Effector memory CD4-positive, alpha-beta T cell (primary cell): ENCODE data around the gene FMC1.
"Not testable (repeated sequence)": the region's sequence is repeated elsewhere in the genome, so short reads cannot be mapped to it uniquely, and the experiment has no call there.

Experiments
- DNase-seq, 3 donors: peaks; one replicate each; pipeline ENCODE4 v3.0.0-alpha.2; 2020
- H3K27ac ChIP-seq: 2 replicates; pipeline ENCODE4 v1.7.0; 2013; ENCODE audit warnings: mild to moderate bottlenecking, low read length, moderate library complexity; ENCODE audit not compliant: insufficient read depth, poor library complexity, severe bottlenecking
- H3K27me3 ChIP-seq: replicated peaks from 2 replicates; pipeline ENCODE4 v1.7.0; 2013; ENCODE audit warnings: mild to moderate bottlenecking, low read length; ENCODE audit not compliant: insufficient read depth, control insufficient read depth, poor library complexity, severe bottlenecking
- H3K36me3 ChIP-seq: 2 replicates; pipeline ENCODE4 v1.7.0; 2013; ENCODE audit warnings: mild to moderate bottlenecking, low read length, moderate library complexity; ENCODE audit not compliant: control insufficient read depth, insufficient read depth
- H3K4me1 ChIP-seq: 2 replicates; pipeline ENCODE4 v1.7.0; 2013; ENCODE audit warnings: low read length, mild to moderate bottlenecking; ENCODE audit not compliant: control insufficient read depth, insufficient read depth, poor library complexity, severe bottlenecking
- H3K4me3 ChIP-seq: 2 replicates; pipeline ENCODE4 v1.7.0; 2013; ENCODE audit warnings: low read length, low read depth, mild to moderate bottlenecking; ENCODE audit not compliant: insufficient read depth, poor library complexity, severe bottlenecking
- H3K9me3 ChIP-seq: 2 replicates; pipeline ENCODE4 v1.7.0; 2013; ENCODE audit warnings: mild to moderate bottlenecking, low read length, moderate library complexity; ENCODE audit not compliant: control insufficient read depth

FMC1 gene

DNA sequence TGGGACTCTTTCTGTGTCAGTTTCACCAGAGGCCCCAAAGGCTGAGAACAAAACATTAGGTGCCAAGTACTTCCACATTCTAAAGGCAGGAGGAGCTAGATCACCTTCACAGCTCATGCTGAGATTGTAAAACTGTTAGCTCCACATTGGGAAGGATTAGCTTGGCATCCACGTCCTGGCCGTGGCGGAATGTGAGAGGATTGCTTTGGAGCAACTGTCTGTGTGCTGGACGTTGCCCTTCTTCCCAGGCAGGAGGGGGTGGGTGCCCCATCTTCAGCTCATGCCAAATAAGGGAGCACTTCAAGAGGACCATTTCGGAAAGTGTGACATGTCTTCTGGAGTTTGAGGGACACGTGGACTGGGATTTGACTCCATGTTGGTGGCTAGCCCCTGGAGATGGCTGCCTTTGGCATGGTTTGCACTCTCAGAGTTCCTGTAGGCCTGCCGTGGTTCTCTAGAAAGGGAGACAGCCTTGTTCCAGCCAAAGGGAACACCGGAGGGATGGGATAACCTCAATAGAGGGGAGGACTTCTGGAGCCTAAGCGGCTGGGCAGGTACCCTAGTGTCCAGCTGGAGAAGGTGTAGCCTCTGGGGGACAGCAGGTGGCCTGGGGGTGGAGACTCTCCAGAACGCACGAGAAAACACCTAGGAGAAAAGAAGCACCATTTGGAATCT, 19.9 kb upstream of the FMC1 start:
- DNase-seq = no peak
- Histone ChIP-seq H3K9me3 (no peaks in the 10 kb centered on the region), H3K4me1 (no peaks in the 10 kb centered on the region), H3K27me3 (no peaks in the 10 kb centered on the region), H3K27ac (no peak overlapping the region), H3K4me3 (no peak overlapping the region), H3K36me3 (no peaks in the 10 kb centered on the region)

DNA sequence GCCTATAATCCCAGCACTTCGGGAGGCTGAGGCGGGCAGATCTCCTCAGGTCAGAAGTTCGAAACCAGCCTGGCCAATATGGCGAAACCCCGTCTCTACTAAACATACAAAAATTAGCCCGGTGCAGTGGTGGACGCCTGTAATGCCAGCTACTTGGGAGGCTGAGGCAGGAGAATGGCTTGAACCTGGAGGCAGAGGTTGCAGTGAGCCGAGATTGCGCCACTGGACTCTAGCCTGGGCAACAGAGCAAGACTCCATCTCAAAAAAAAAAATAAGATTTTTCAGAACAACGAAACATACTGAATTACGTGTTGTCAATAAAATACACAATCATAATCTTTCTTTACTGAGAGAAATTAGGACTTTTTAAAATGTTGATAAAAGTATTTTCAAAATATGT, 16.4 kb upstream of the FMC1 start:
- H3K4me3 ChIP-seq, H3K27ac ChIP-seq, H3K4me1 ChIP-seq, DNase-seq, H3K36me3 ChIP-seq, H3K9me3 ChIP-seq, H3K27me3 ChIP-seq: not testable (repeated sequence)

DNA sequence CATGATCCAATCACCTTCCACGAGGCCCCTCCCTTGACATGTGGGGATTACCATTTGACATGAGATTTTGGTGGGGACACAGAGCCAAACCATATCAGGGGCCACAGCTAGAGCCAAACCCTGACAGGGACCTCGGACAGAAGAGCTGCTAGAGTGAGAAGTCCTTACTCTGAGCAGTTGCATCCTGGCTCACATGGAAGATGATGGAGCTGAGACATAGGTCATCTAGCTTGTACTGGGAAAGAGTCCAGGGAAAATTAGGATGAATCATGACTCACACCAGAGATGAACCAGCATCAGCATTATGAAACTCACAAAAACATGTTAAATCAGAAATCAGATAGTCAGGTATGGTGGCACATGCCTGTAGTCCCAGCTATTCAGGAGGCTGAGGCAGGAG, 12.8 kb upstream of the FMC1 start:
- Histone ChIP-seq H3K27me3 (no peaks in the 10 kb centered on the region), H3K27ac (no peak overlapping the region), H3K36me3 (no peaks in the 10 kb centered on the region), H3K4me1 (no peaks in the 10 kb centered on the region), H3K9me3 (no peaks in the 10 kb centered on the region), H3K4me3 (no peak overlapping the region)
- DNase-seq = no peak

DNA sequence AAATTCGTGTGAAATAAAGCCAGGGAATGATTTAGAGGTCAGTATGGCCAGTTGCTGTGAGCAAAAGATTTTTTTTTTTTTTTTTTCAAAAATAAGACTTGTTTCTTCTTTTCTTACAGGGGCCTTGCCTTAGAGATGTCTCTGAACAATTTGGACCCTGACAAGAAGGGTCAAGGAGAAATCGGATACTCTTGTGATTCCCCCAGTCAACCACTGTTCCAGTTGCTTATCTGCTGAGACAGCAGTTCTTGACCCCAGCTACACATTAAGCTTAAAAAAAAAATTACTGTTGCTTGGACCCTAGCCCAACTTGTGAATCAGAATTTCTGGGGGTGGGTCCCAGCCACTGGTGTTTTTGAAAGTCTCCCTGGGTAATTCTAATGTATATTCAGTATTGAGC, 12.0 kb upstream of the FMC1 start:
- no peak for DNase-seq
- H3K36me3 ChIP-seq = no peaks in the 10 kb centered on the region
- H3K27ac ChIP-seq = no peak overlapping the region
- H3K9me3 ChIP-seq = no peaks in the 10 kb centered on the region
- no peaks in the 10 kb centered on the region for H3K4me1 ChIP-seq
- no peak overlapping the region for H3K4me3 ChIP-seq
- H3K27me3 ChIP-seq = no peaks in the 10 kb centered on the region

DNA sequence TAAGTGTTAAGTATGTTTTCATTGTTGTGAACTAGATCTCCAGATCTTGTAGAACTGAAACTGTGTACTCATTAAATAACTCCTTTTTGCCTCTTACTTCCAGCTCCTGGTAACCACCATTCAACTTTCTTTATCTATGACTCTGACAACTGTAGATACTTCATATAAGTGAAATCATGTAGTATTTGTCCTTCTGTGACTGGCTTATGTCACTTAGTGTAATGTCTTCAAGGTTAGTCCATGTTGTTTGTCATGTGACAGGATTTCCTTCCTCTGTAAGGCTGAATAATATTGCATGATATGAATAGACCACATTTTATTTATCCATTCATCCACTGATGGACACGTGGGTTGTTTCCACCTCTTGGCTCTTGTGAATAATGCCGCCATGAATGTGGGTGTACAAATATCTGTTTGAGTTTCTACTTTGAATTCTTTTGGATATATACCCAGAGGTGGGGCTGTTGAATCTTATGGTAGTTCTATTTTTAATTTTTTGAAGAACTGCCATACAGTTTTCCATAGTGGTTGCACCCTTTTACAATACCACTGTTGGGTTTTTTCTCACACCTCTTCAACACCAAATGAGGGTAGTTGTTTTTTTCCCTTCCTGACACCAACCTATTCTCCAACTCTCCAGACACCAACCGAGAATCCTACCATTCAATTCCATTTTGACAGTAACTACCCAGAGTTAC, 10.7 kb upstream of the FMC1 start:
- Histone ChIP-seq H3K36me3 (no peaks in the 10 kb centered on the region), H3K4me1 (no peaks in the 10 kb centered on the region), H3K27ac (no peak overlapping the region), H3K4me3 (no peak overlapping the region), H3K9me3 (no peaks in the 10 kb centered on the region), H3K27me3 (no peaks in the 10 kb centered on the region)
- DNase-seq = no peak

DNA sequence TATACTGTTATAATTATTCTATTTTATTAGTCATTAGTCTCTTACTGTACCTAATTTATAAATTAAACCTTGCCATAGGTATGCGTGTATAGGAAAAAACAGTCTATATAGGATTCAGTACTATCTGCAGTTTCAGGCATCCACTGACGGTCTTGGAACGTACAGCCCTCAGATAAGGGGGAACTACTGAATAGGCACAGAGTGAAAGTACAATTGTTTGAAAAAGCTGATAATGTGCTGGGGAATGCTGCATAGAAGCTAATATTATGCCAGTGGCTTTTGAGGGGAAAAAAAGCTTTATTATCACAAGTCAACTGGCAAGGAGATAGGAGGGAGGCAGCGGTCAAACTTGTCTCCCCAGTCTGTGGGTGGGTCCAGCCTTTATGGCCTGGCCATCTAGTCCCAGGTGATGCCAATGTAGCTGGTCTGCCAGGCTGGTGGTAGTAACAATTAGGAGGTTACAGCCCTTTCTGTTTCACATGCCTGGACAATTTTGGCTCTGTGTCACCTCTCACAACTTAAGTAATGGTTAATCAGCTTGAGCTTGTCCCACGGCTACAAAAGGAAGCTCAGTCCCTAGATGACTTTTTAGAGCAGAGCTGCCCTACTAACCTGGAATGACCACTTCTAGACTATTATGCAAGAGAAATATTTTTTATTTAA, 8.3 kb upstream of the FMC1 start:
- no peak for DNase-seq
- Histone ChIP-seq H3K36me3 (no peaks in the 10 kb centered on the region), H3K27me3 (no peaks in the 10 kb centered on the region), H3K27ac (no peak overlapping the region), H3K4me1 (no peaks in the 10 kb centered on the region), H3K9me3 (no peaks in the 10 kb centered on the region), H3K4me3 (no peak overlapping the region)

DNA sequence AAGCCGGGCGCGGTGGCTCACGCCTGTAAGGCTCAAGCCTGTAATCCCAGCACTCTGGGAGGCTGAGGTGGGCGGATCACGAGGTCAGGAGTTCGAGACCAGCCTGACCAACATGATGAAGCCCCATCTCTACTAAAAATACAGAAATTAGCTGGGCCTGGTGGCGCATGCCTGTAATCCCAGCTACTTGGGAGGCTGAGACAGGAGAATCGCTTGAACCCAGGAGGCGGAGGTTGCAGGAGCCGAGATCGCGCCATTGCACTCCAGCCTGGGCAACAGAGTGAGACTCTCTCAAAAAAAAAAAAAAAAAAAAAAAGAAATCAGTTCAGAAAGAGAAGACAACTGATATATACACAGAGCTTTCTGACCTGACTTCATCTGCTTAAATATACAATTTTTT, 7.7 kb upstream of the FMC1 start:
- H3K36me3 ChIP-seq, H3K27ac ChIP-seq, H3K4me1 ChIP-seq, DNase-seq, H3K27me3 ChIP-seq, H3K4me3 ChIP-seq, H3K9me3 ChIP-seq: not testable (repeated sequence)

DNA sequence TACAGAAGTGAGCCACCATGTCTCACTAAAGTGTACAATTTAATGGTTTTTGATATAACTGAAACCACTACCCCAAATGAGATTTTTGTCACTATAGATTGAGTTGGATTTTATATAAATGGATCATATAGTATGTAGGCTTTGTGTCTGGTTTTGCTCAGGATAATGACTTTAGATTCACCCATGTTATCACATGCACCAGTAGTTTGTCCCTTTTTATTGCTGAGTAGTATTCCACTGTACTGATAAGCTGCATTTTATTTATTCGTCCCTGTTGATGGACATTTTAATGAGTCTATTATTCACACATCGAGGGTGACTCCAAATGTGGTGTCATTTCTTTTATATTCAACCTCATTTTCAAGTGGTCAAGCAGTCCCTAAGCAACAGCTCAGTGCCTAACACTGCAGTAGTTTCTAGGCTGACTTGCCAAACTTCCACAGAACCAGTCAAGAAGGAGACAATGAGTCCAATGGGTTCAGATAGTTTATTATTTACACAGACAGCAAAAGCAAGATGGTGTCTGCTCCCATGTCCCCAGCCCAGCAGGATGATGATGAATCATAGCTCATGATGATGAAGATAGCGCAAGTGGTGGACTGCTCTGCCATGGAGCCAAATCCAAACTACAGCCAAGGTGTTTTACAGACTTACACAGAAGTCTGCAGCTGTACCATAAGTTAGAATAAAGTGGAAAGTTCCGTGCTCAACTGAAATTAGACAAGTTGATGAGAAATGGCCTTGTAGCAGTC, 6.6 kb upstream of the FMC1 start:
- no peaks in the 10 kb centered on the region for H3K9me3 ChIP-seq
- H3K4me3 ChIP-seq = no peak overlapping the region
- DNase-seq = no peak
- no peaks in the 10 kb centered on the region for H3K27me3 ChIP-seq
- no peaks in the 10 kb centered on the region for H3K36me3 ChIP-seq
- no peaks in the 10 kb centered on the region for H3K4me1 ChIP-seq
- H3K27ac ChIP-seq = no peak overlapping the region

DNA sequence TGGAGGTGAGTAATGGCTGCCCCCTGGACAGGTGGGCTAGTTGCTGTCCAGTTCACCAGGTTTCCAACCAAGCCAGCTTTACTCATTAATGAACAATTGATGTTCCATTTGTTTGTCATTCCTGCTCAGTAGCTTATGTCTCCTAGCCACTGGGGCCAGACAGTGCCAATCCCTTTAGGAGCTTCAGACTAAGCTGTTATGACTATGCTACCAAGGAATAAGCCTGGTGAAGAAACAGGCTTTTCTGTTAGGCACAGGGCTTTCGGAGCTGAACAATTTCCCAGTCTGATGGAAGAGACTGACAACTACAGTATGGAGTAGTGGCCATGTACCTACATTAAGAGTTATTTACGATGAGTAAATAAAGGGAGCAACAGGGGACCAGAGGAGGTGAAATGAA, 2.1 kb upstream of the FMC1 start:
- no peaks in the 10 kb centered on the region for H3K27me3 ChIP-seq
- H3K4me1 ChIP-seq = peaks cover 6% of the 10 kb centered on the region
- no peaks in the 10 kb centered on the region for H3K9me3 ChIP-seq
- H3K36me3 ChIP-seq = no peaks in the 10 kb centered on the region
- DNase-seq = no peak
- H3K4me3 ChIP-seq = no peak overlapping the region
- no peak overlapping the region for H3K27ac ChIP-seq

DNA sequence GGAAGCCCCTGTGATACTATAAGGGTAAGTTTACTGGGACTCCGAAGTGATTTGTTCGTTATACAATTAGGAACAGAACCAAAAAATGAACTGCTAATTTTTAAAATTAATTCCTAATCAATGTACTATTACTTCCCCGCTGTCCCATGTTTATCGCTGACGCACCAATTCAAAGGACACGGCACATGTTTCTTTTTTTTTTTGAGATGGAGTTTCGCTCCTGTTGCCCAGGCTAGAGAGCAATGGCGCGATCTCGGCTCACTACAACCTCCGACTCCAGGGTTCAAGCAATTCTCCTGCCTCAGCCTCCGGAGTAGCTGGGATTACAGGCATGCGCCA, 1.5 kb upstream of the FMC1 start:
- DNase-seq = no peak
- peak overlapping the region; percentile 95 for H3K4me3 ChIP-seq
- H3K9me3 ChIP-seq = no peaks in the 10 kb centered on the region
- H3K27ac ChIP-seq = peak overlapping the region; percentile 98
- no peaks in the 10 kb centered on the region for H3K27me3 ChIP-seq
- H3K4me1 ChIP-seq = peaks cover 6% of the 10 kb centered on the region
- H3K36me3 ChIP-seq = no peaks in the 10 kb centered on the region
